H1 (cell line): ENCODE results near the gene KIAA1328. TPM values are rescaled to one million over a fixed set of nuclear protein-coding genes. Genes with fewer than 3 reads are reported as not detected.

Experiments used
- CTCF ChIA-PET: fragments of 300-600 bp; sonication (Branson Sonifier 250); formaldehyde crosslinking; loops from one replicate; lab custom pipeline; 2021; ENCODE audit not compliant: partially characterized antibody; lab: Charles Lee
- POLR2A ChIA-PET: fragments of 300-600 bp; sonication (Branson Sonifier 250); formaldehyde crosslinking; loops from one replicate; lab custom pipeline; 2021; ENCODE audit warnings: inconsistent platforms; ENCODE audit not compliant: partially characterized antibody; lab: Charles Lee
- DNase-seq, 2 experiments: peaks; one replicate each; pipeline versions ENCODE4 v3.0.0 to v3.0.0-alpha.2; 2010 to 2022; ENCODE audit warnings: low spot score in 2 of 2, low read depth in 1 of 2, mixed read lengths in 1 of 2
- FAIRE-seq: peaks from 2 replicates; lab custom pipeline; 2011; peaks lifted over from hg19 to GRCh38; lab: Jason Lieb, UNC
- H2AFZ ChIP-seq: 2 replicates; pipeline ENCODE4 v1.8.1; 2012; ENCODE audit warnings: low read length, inconsistent platforms
- H2AK5ac ChIP-seq: 2 replicates; pipeline ENCODE4 v1.6.1; 2013; ENCODE audit warnings: low read depth, low read length
- H2BK120ac ChIP-seq: replicated peaks from 2 replicates; pipeline ENCODE3; 2013; ENCODE audit warnings: low read depth, low read length, inconsistent platforms
- H2BK12ac ChIP-seq: 2 replicates; pipeline ENCODE4 v1.6.1; 2013; ENCODE audit warnings: low read depth, low read length
- H2BK15ac ChIP-seq: 2 replicates; pipeline ENCODE4 v1.6.1; 2013; ENCODE audit warnings: low read length
- H2BK20ac ChIP-seq: 2 replicates; pipeline ENCODE4 v1.6.1; 2013; ENCODE audit warnings: low read length
- H2BK5ac ChIP-seq: 2 replicates; pipeline ENCODE4 v1.6.1; 2013; ENCODE audit warnings: low read depth, low read length
- H3K14ac ChIP-seq: 2 replicates; pipeline ENCODE4 v1.6.1; 2013; ENCODE audit warnings: inconsistent platforms; ENCODE audit not compliant: insufficient read length
- H3K18ac ChIP-seq: 2 replicates; pipeline ENCODE4 v1.6.1; 2013; ENCODE audit warnings: low read length; ENCODE audit errors: extremely low read depth
- H3K23ac ChIP-seq: 2 replicates; pipeline ENCODE4 v1.6.1; 2013; ENCODE audit warnings: inconsistent platforms; ENCODE audit not compliant: insufficient read length
- H3K23me2 ChIP-seq: 2 replicates; pipeline ENCODE4 v1.6.1; 2013; ENCODE audit warnings: low read depth, low read length
- H3K27ac ChIP-seq: 2 replicates; pipeline ENCODE4 v1.6.1; 2011; ENCODE audit warnings: low read depth, low read length, inconsistent platforms
- H3K27me3 ChIP-seq, 4 experiments: replicated peaks in 1 of 4; 1 replicate in 1 of 4; 2 replicates in 3 of 4; pipeline versions ENCODE4 v1.6.1 to v1.8.1; 2011 to 2013; ENCODE audit warnings: low read length in 3 of 4, mild to moderate bottlenecking in 3 of 4, inconsistent platforms in 2 of 4, mixed read lengths in 2 of 4, moderate library complexity in 1 of 4; ENCODE audit not compliant: control insufficient read depth in 3 of 4, insufficient read depth in 3 of 4; ENCODE audit errors: extremely low read depth in 1 of 4
- H3K36me3 ChIP-seq, 4 experiments: 2 replicates each; pipeline versions ENCODE4 v1.6.1 to v1.8.1; 2011 to 2013; ENCODE audit warnings: mild to moderate bottlenecking in 4 of 4, low read length in 3 of 4, moderate library complexity in 2 of 4, control low read depth in 1 of 4, inconsistent platforms in 1 of 4; ENCODE audit not compliant: insufficient read depth in 4 of 4, control insufficient read depth in 2 of 4
- H3K4ac ChIP-seq: replicated peaks from 2 replicates; pipeline ENCODE3; 2013; ENCODE audit warnings: low read length, low read depth, mixed read lengths, inconsistent platforms; ENCODE audit not compliant: insufficient read length
- H3K4me1 ChIP-seq, 4 experiments: replicated peaks in 1 of 4; 1 replicate in 1 of 4; 2 replicates in 3 of 4; pipeline versions ENCODE4 v1.6.1 to v1.8.1; 2011 to 2013; ENCODE audit warnings: low read length in 3 of 4, inconsistent platforms in 2 of 4, mixed read lengths in 1 of 4; ENCODE audit not compliant: insufficient read depth in 4 of 4, control insufficient read depth in 3 of 4
- H3K4me2 ChIP-seq, 2 experiments: 2 replicates each; pipeline versions ENCODE4 v1.6.1 to v1.8.1; 2011 to 2013; ENCODE audit warnings: low read depth in 2 of 2, low read length in 2 of 2, control low read depth in 1 of 2, inconsistent platforms in 1 of 2, mild to moderate bottlenecking in 1 of 2; ENCODE audit not compliant: insufficient read depth in 1 of 2
- H3K4me3 ChIP-seq, 4 experiments: fragments of 200-600, 300-600 bp in 1 of 4; sonication (generic), shearing (Covaris generic), sonication (Bioruptor Twin) in 1 of 4; 2 replicates each; pipeline versions ENCODE4 v1.5.1 to v1.8.1; 2011 to 2016; ENCODE audit warnings: low read length in 4 of 4, low read depth in 3 of 4, control low read depth in 2 of 4, inconsistent platforms in 2 of 4, mild to moderate bottlenecking in 2 of 4, mixed read lengths in 1 of 4, moderate library complexity in 1 of 4; ENCODE audit not compliant: insufficient read depth in 2 of 4; ENCODE audit errors: extremely low read depth in 1 of 4
- H3K56ac ChIP-seq: replicated peaks from 2 replicates; pipeline ENCODE3; 2013; ENCODE audit warnings: low read depth, mild to moderate bottlenecking, mixed read lengths, low read length, inconsistent platforms; ENCODE audit not compliant: insufficient read length
- H3K79me1 ChIP-seq: 2 replicates; pipeline ENCODE4 v1.6.1; 2013; ENCODE audit warnings: low read depth, low read length, control low read depth
- H3K79me2 ChIP-seq, 2 experiments: 2 replicates each; pipeline versions ENCODE4 v1.6.1 to v1.8.1; 2012 to 2013; ENCODE audit warnings: low read length in 2 of 2, mild to moderate bottlenecking in 2 of 2, inconsistent platforms in 1 of 2; ENCODE audit not compliant: insufficient read depth in 2 of 2, control insufficient read depth in 1 of 2
- H3K9ac ChIP-seq, 4 experiments: replicated peaks in 1 of 4; 1 replicate in 1 of 4; 2 replicates in 3 of 4; pipeline versions ENCODE4 v1.6.1 to v1.8.1; 2011 to 2013; ENCODE audit warnings: low read depth in 3 of 4, low read length in 3 of 4, control low read depth in 2 of 4, mild to moderate bottlenecking in 2 of 4, moderate library complexity in 2 of 4, inconsistent platforms in 1 of 4; ENCODE audit errors: extremely low read depth in 1 of 4
- H3K9me3 ChIP-seq, 2 experiments: 2 replicates each; pipeline versions ENCODE4 v1.6.1 to v1.8.1; 2012 to 2013; ENCODE audit warnings: mild to moderate bottlenecking in 2 of 2, moderate library complexity in 2 of 2, control low read depth in 1 of 2, inconsistent platforms in 1 of 2, low read depth in 1 of 2, low read length in 1 of 2, mixed read lengths in 1 of 2; ENCODE audit not compliant: insufficient read depth in 2 of 2
- H4K20me1 ChIP-seq, 2 experiments: replicated peaks in 1 of 2; 2 replicates each; pipeline versions ENCODE3 to v1.8.1; 2011 to 2013; ENCODE audit warnings: inconsistent platforms in 2 of 2, low read length in 2 of 2, mild to moderate bottlenecking in 1 of 2; ENCODE audit not compliant: insufficient read depth in 2 of 2, control insufficient read depth in 1 of 2
- H4K5ac ChIP-seq: 2 replicates; pipeline ENCODE4 v1.6.1; 2013; ENCODE audit warnings: low read length, low read depth, mixed read lengths, inconsistent platforms; ENCODE audit not compliant: insufficient read length
- H4K8ac ChIP-seq: 2 replicates; pipeline ENCODE4 v1.8.0; 2013; ENCODE audit warnings: mild to moderate bottlenecking, moderate library complexity, low read length, inconsistent platforms; ENCODE audit not compliant: insufficient read depth; ENCODE audit errors: extremely low read depth
- H4K91ac ChIP-seq: replicated peaks from 2 replicates; pipeline ENCODE3; 2013; ENCODE audit warnings: low read length, mixed read lengths, inconsistent platforms; ENCODE audit not compliant: insufficient read length
- ATF2 ChIP-seq: IDR thresholded peaks from 2 replicates; pipeline ENCODE4 v1.6.1; 2012; ENCODE audit warnings: low read length, inconsistent platforms
- CBX5 ChIP-seq: fragments of 300-800, 300-1000 bp; sonication (generic); IDR thresholded peaks from 2 replicates; pipeline ENCODE4 v1.7.1; 2016; ENCODE audit warnings: antibody characterized with exemption, low read length, low read depth
- CEBPB ChIP-seq: IDR thresholded peaks from 2 replicates; pipeline ENCODE4 v1.6.1; 2012; ENCODE audit warnings: low read depth, low read length
- EZH2 ChIP-seq: fragments of 200-600 bp; sonication (generic); IDR thresholded peaks from 2 replicates; pipeline ENCODE4 v1.7.1; 2012; ENCODE audit warnings: low read depth, mild to moderate bottlenecking, moderate library complexity, low read length, inconsistent platforms; ENCODE audit not compliant: severe bottlenecking
- KDM4A ChIP-seq: IDR thresholded peaks from one replicate; pipeline ENCODE4 v1.7.1; 2012; ENCODE audit warnings: low read depth, mild to moderate bottlenecking, moderate library complexity, low read length, inconsistent platforms; ENCODE audit not compliant: severe bottlenecking
- KDM5A ChIP-seq: fragments of 200-600 bp; IDR thresholded peaks from 2 replicates; pipeline ENCODE4 v1.7.1; 2012; ENCODE audit warnings: mild to moderate bottlenecking, low read length, inconsistent platforms, mixed read lengths
- MAX ChIP-seq: IDR thresholded peaks from 2 replicates; pipeline ENCODE4 v1.6.1; 2012; ENCODE audit warnings: inconsistent platforms
- POU5F1 ChIP-seq: IDR thresholded peaks from 2 replicates; pipeline ENCODE4 v1.6.1; 2011; ENCODE audit warnings: low read depth, mild to moderate bottlenecking, low read length, moderate library complexity
- RFX5 ChIP-seq: IDR thresholded peaks from 2 replicates; pipeline ENCODE4 v1.6.1; 2011; ENCODE audit warnings: low read depth, low read length, improper control_type of control experiment, borderline replicate concordance
- RNF2 ChIP-seq: fragments of 200-900, 300-1000 bp; sonication (generic); IDR thresholded peaks from 2 replicates; pipeline ENCODE4 v1.7.1; 2016; ENCODE audit warnings: borderline replicate concordance, low read depth, mild to moderate bottlenecking, antibody characterized with exemption, low read length; ENCODE audit not compliant: poor library complexity, severe bottlenecking; ENCODE audit errors: missing control alignments
- TCF12 ChIP-seq: IDR thresholded peaks from 2 replicates; pipeline ENCODE4 v1.6.1; 2011; ENCODE audit warnings: low read depth, mild to moderate bottlenecking, low read length
- WGBS, 2 experiments: shearing (Covaris generic) in 1 of 2; methylation state at CpG; one replicate each; pipeline versions ENCODE4 v1.1.6 to v1.1.7; 2013 to 2015; ENCODE audit warnings: low lambda C conversion rate in 2 of 2, mixed read lengths in 2 of 2, inconsistent platforms in 1 of 2, low coverage in 1 of 2, missing lambda C conversion rate in 1 of 2; ENCODE audit not compliant: insufficient replicate concordance in 2 of 2, insufficient coverage in 1 of 2, insufficient read length in 1 of 2; ENCODE audit errors: extremely low coverage in 1 of 2, missing lambda C conversion rate in 1 of 2; 5-methylcytosine and 5-hydroxymethylcytosine counted together
- polyA plus RNA-seq, 7 experiments: library from polyadenylated mRNA; depleted of rRNA in 3 of 7; stranded (reverse) in 5 of 7; unstranded in 2 of 7; fragments of >200 nt in 5 of 7; fragments of 200-250 nt in 2 of 7; gene quantifications; 1 replicate in 5 of 7; 2 replicates in 1 of 7; 4 replicates in 1 of 7; pipeline versions ENCODE4 v1.2.1 to v1.2.3, GENCODE V29; 2011 to 2013; ENCODE audit warnings: missing spikeins in 2 of 7, mixed read lengths in 2 of 7
- total RNA-seq: library from RNA; stranded (reverse); fragmentation: NEBNext Ultra II Directional; extraction: Animal tissue kit (Norgen Biotek cat#: 25700); gene quantifications from 2 replicates; pipeline ENCODE4 v1.2.1, GENCODE V29; 2021

Gene KIAA1328
- total and polyA plus RNA-seq, 2 of the 8 experiments (the other 6 are each of a cell fraction or from before 2014, with no cell fraction given) = 2.6 to 5.7 TPM

DNA sequence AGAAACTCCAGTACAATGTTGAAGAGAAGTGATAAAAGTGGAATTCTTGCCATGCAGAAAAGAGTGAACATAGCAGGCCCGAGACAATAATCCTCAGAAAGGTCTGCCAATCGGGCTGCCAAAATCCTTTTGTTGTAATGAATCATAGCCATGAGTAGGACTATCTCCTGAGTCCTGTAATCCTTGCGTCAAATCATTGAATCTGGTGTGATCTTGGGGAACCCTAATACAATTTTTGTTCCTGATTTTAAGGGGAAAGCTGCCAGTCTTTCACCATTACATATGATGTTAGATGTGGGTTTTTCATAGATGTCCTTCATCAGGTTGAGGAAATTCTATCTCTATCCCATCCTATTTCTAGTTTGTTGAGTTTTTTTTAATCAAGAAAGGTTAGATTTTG, 2.4 kb upstream of the KIAA1328 start:
- H3K79me2 ChIP-seq = peaks cover 0 to 12% of the 10 kb centered on the region in 2 experiments; a peak in 3 of 4 replicates
- CTCF ChIA-PET = interaction anchor here (0.8 to 2.1 kb wide), 3 partner anchors 10 to 14 kb away, joined by 3 to 5 read pairs (median 3); no protein-coding TSS in a partner anchor
- TF ChIP-seq CEBPB (no peak), KDM5A (no peak), RNF2 (no peak), EZH2 (no peak), ATF2 (no peak), POU5F1 (no peak), TCF12 (no peak), RFX5 (no peak), MAX (no peak), KDM4A (no peak), CBX5 (no peak)

More for the DNA sequence above, 2.4 kb upstream of the KIAA1328 start:
- Histone ChIP-seq H3K56ac (no peak overlapping the region), H2BK12ac (no peak overlapping the region), H3K18ac (no peak overlapping the region), H2BK20ac (no peak overlapping the region), H4K8ac (no peak overlapping the region), H3K14ac (no peak overlapping the region), H2AK5ac (no peak overlapping the region), H2BK15ac (no peak overlapping the region), H3K9me3 (no peaks in the 10 kb centered on the region), H4K5ac (no peak overlapping the region), H3K23ac (no peak overlapping the region), H3K27me3 (no peaks in the 10 kb centered on the region), H3K9ac (no peak overlapping the region), H3K79me1 (no peaks in the 10 kb centered on the region; the same call in 1 of the 2 replicates), H3K4me2 (no peak overlapping the region), H3K23me2 (peaks cover 7% of the 10 kb centered on the region), H4K20me1 (no peaks in the 10 kb centered on the region), H3K4me1 (peaks cover 0 to 5% (median 2%) of the 10 kb centered on the region in 4 experiments; a peak in 1 of 7 replicates), H2AFZ (no peak overlapping the region), H3K4me3 (no peak overlapping the region), H3K4ac (no peak overlapping the region), H3K27ac (no peak overlapping the region), H4K91ac (no peak overlapping the region), H3K36me3 (peaks cover 0 to 3% (median under 1%) of the 10 kb centered on the region in 4 experiments; a peak in 3 of 8 replicates), H2BK120ac (no peak overlapping the region), H2BK5ac (no peak overlapping the region)
- 89% methylated on average over 3 of the region's 3 CpGs; no CpG with 5 or more reads in 1 of the 2 experiments for WGBS, 2 experiments
- POLR2A ChIA-PET = no interaction called here
- DNase-seq = no peak
- no peak for FAIRE-seq
